Measurements from ENCODE around the gene TEP1. TPM values are rescaled to one million over a fixed set of nuclear protein-coding genes. Genes with fewer than 3 reads are reported as not detected.

The TEP1 gene
- total and polyA plus RNA-seq, 2 experiments from 2014 or later = 5.2 to 12.9 TPM

GRCh38 chr14:20424851-20425250, 11.6 kb upstream of the TEP1 start:
- H3K4me1 ChIP-seq (ENCODE audit: insufficient read depth) = no peaks in the 10 kb centered on the region
- H3K79me2 ChIP-seq (ENCODE audit: insufficient read depth) = no peaks in the 10 kb centered on the region
- in situ Hi-C loops (cut with MboI) = no loop called here

GRCh38 chr14:20422886-20423285, 9.6 kb upstream of the TEP1 start:
- H3K9me2 ChIP-seq (ENCODE audit: insufficient read depth) = no peaks in the 10 kb centered on the region
- no peak overlapping the region for H3K4me2 ChIP-seq (ENCODE audit: unreplicated experiment)
- no peak overlapping the region for H3K9ac ChIP-seq
- H2AFZ ChIP-seq = no peak overlapping the region
- H3F3A ChIP-seq (ENCODE audit: insufficient read depth) = no peaks in the 10 kb centered on the region
- no peaks in the 10 kb centered on the region for H3K4me1 ChIP-seq (ENCODE audit: insufficient read depth)
- no peak overlapping the region for H3K27ac ChIP-seq
- in situ Hi-C loops (cut with MboI) = no loop called here
- H3K4me3 ChIP-seq = no peak overlapping the region
- H3K36me3 ChIP-seq (ENCODE audit: low read depth) = no peaks in the 10 kb centered on the region
- no peak for DNase-seq
- no peak for TF ChIP-seq EZH2 (IDR thresholded peaks at IDR 0.05; ENCODE audit: insufficient read depth, poor library complexity, severe bottlenecking)
- TF ChIP-seq EZH2phosphoT487 (IDR thresholded peaks at IDR 0.05; ENCODE audit: insufficient read depth, low read depth) = no peak
- 26 to 31% methylated on average over 2 of the region's 2 CpGs for WGBS, 2 experiments (ENCODE audit: low coverage in 1 of 2, low lambda C conversion rate in 2 of 2, missing lambda C conversion rate in 2 of 2)
- no peaks in the 10 kb centered on the region for H4K20me1 ChIP-seq (ENCODE audit: insufficient read depth)
- no peaks in the 10 kb centered on the region for H3K79me2 ChIP-seq (ENCODE audit: insufficient read depth)
- no peaks in the 10 kb centered on the region for H3K9me3 ChIP-seq (ENCODE audit: low read depth)
- H3K27me3 ChIP-seq (replicated peaks; ENCODE audit: insufficient read depth) = no peaks in the 10 kb centered on the region

More at GRCh38 chr14:20424851-20425250, 11.6 kb upstream of the TEP1 start:
- Histone ChIP-seq H3K9me3 (ENCODE audit: low read depth) (no peaks in the 10 kb centered on the region), H2AFZ (no peak overlapping the region), H3K36me3 (ENCODE audit: low read depth) (no peaks in the 10 kb centered on the region), H3F3A (ENCODE audit: insufficient read depth) (no peaks in the 10 kb centered on the region), H3K9ac (no peak overlapping the region), H3K4me2 (ENCODE audit: unreplicated experiment) (no peak overlapping the region), H3K27ac (no peak overlapping the region), H3K4me3 (no peak overlapping the region), H3K27me3 (replicated peaks; ENCODE audit: insufficient read depth) (no peaks in the 10 kb centered on the region), H4K20me1 (ENCODE audit: insufficient read depth) (no peaks in the 10 kb centered on the region), H3K9me2 (ENCODE audit: insufficient read depth) (no peaks in the 10 kb centered on the region)
- TF ChIP-seq EZH2 (IDR thresholded peaks at IDR 0.05; ENCODE audit: insufficient read depth, poor library complexity, severe bottlenecking) (no peak), EZH2phosphoT487 (IDR thresholded peaks at IDR 0.05; ENCODE audit: insufficient read depth, low read depth) (no peak)
- no peak for DNase-seq
- 41 to 51% methylated on average over 2 of the region's 2 CpGs for WGBS, 2 experiments (ENCODE audit: low coverage in 1 of 2, low lambda C conversion rate in 2 of 2, missing lambda C conversion rate in 2 of 2)

GRCh38 chr14:20421267-20421666, 8.0 kb upstream of the TEP1 start:
- no peaks in the 10 kb centered on the region for H3K36me3 ChIP-seq (ENCODE audit: low read depth)
- H3K9me2 ChIP-seq (ENCODE audit: insufficient read depth) = no peaks in the 10 kb centered on the region
- no peak overlapping the region for H3K27ac ChIP-seq
- no peak overlapping the region for H3K9ac ChIP-seq
- no peak overlapping the region for H3K4me2 ChIP-seq (ENCODE audit: unreplicated experiment)
- WGBS, 2 experiments (ENCODE audit: low coverage in 1 of 2, low lambda C conversion rate in 2 of 2, missing lambda C conversion rate in 2 of 2) = 11% methylated on average over 2 of the region's 2 CpGs
- no peak for DNase-seq
- no peaks in the 10 kb centered on the region for H3K4me1 ChIP-seq (ENCODE audit: insufficient read depth)
- no peaks in the 10 kb centered on the region for H3F3A ChIP-seq (ENCODE audit: insufficient read depth)
- no peaks in the 10 kb centered on the region for H3K9me3 ChIP-seq (ENCODE audit: low read depth)
- TF ChIP-seq EZH2phosphoT487 (IDR thresholded peaks at IDR 0.05; ENCODE audit: insufficient read depth, low read depth) (no peak), EZH2 (IDR thresholded peaks at IDR 0.05; ENCODE audit: insufficient read depth, poor library complexity, severe bottlenecking) (no peak)
- no peak overlapping the region for H3K4me3 ChIP-seq
- H3K27me3 ChIP-seq (replicated peaks; ENCODE audit: insufficient read depth) = no peaks in the 10 kb centered on the region
- no peaks in the 10 kb centered on the region for H4K20me1 ChIP-seq (ENCODE audit: insufficient read depth)
- H2AFZ ChIP-seq = no peak overlapping the region
- H3K79me2 ChIP-seq (ENCODE audit: insufficient read depth) = no peaks in the 10 kb centered on the region
- in situ Hi-C loops (cut with MboI) = no loop called here

GRCh38 chr14:20419419-20419818, 6.1 kb upstream of the TEP1 start:
- no peaks in the 10 kb centered on the region for H3K27me3 ChIP-seq (replicated peaks; ENCODE audit: insufficient read depth)
- TF ChIP-seq EZH2phosphoT487 (IDR thresholded peaks at IDR 0.05; ENCODE audit: insufficient read depth, low read depth) = no peak
- no peak for TF ChIP-seq EZH2 (IDR thresholded peaks at IDR 0.05; ENCODE audit: insufficient read depth, poor library complexity, severe bottlenecking)
- H3K4me1 ChIP-seq (ENCODE audit: insufficient read depth) = no peaks in the 10 kb centered on the region
- H3K4me2 ChIP-seq (ENCODE audit: unreplicated experiment) = no peak overlapping the region
- DNase-seq = no peak
- no peak overlapping the region for H3K4me3 ChIP-seq
- H3K36me3 ChIP-seq (ENCODE audit: low read depth) = no peaks in the 10 kb centered on the region
- no peak overlapping the region for H2AFZ ChIP-seq
- H4K20me1 ChIP-seq (ENCODE audit: insufficient read depth) = no peaks in the 10 kb centered on the region
- no peaks in the 10 kb centered on the region for H3K9me3 ChIP-seq (ENCODE audit: low read depth)
- H3K79me2 ChIP-seq (ENCODE audit: insufficient read depth) = no peaks in the 10 kb centered on the region
- H3K27ac ChIP-seq = no peak overlapping the region
- in situ Hi-C loops (cut with MboI) = loop anchor here (5.0 kb wide), 1 partner anchor 193 kb away; no protein-coding TSS in a partner anchor
- 21 to 23% methylated on average over 1 of the region's 1 CpG for WGBS, 2 experiments (ENCODE audit: low coverage in 1 of 2, low lambda C conversion rate in 2 of 2, missing lambda C conversion rate in 2 of 2)
- H3K9me2 ChIP-seq (ENCODE audit: insufficient read depth) = no peaks in the 10 kb centered on the region
- H3F3A ChIP-seq (ENCODE audit: insufficient read depth) = no peaks in the 10 kb centered on the region
- no peak overlapping the region for H3K9ac ChIP-seq

- Histone ChIP-seq H3K4me1 (ENCODE audit: insufficient read depth) (no peaks in the 10 kb centered on the region), H3F3A (ENCODE audit: insufficient read depth) (peaks cover 5% of the 10 kb centered on the region; the same call in 1 of the 2 replicates), H3K27me3 (replicated peaks; ENCODE audit: insufficient read depth) (no peaks in the 10 kb centered on the region), H3K27ac (no peak overlapping the region), H3K4me2 (ENCODE audit: unreplicated experiment) (no peak overlapping the region), H3K36me3 (ENCODE audit: low read depth) (no peaks in the 10 kb centered on the region), H3K9me2 (ENCODE audit: insufficient read depth) (no peaks in the 10 kb centered on the region), H3K9ac (no peak overlapping the region), H3K79me2 (ENCODE audit: insufficient read depth) (no peaks in the 10 kb centered on the region), H2AFZ (no peak overlapping the region), H4K20me1 (ENCODE audit: insufficient read depth) (no peaks in the 10 kb centered on the region), H3K4me3 (no peak overlapping the region), H3K9me3 (ENCODE audit: low read depth) (no peaks in the 10 kb centered on the region)
- DNase-seq = no peak
- 48 to 55% methylated on average over 2 of the region's 2 CpGs for WGBS, 2 experiments (ENCODE audit: low coverage in 1 of 2, low lambda C conversion rate in 2 of 2, missing lambda C conversion rate in 2 of 2)
- TF ChIP-seq EZH2phosphoT487 (IDR thresholded peaks at IDR 0.05; ENCODE audit: insufficient read depth, low read depth) (no peak), EZH2 (IDR thresholded peaks at IDR 0.05; ENCODE audit: insufficient read depth, poor library complexity, severe bottlenecking) (no peak)
- in situ Hi-C loops (cut with MboI) = loop anchor here (5.0 kb wide), 1 partner anchor 194 kb away; no protein-coding TSS in a partner anchor
Measured at GRCh38 chr14:20418501-20418909, 5.2 kb upstream of the TEP1 start.

Measured in GM23248 (cell line).